HEK293T (cell line): ENCODE results near the gene ZNF445.

ENCODE experiments used
- ARNT ChIP-seq: fragments of 450-650 bp; IDR thresholded peaks from 2 replicates; pipeline ENCODE4 v1.6.1; 2017; ENCODE audit warnings: mild to moderate bottlenecking
- BHLHE40 ChIP-seq: fragments of 450-650 bp; IDR thresholded peaks from 2 replicates; pipeline ENCODE4 v1.6.1; 2016; ENCODE audit warnings: mild to moderate bottlenecking, moderate library complexity, borderline replicate concordance
- ELF4 ChIP-seq: fragments of 450-650 bp; IDR thresholded peaks from 2 replicates; pipeline ENCODE4 v1.6.1; 2017; ENCODE audit warnings: antibody characterized with exemption
- FOXA1 ChIP-seq: fragments of 450-650 bp; IDR thresholded peaks from 2 replicates; pipeline ENCODE4 v1.6.1; 2016; ENCODE audit warnings: mild to moderate bottlenecking
- FOXM1 ChIP-seq: fragments of 450-650 bp; IDR thresholded peaks from 2 replicates; pipeline ENCODE4 v1.6.1; 2017; ENCODE audit warnings: mild to moderate bottlenecking, borderline replicate concordance
- HDGF ChIP-seq: fragments of 450-650 bp; IDR thresholded peaks from 2 replicates; pipeline ENCODE4 v1.6.1; 2017; ENCODE audit warnings: antibody characterized with exemption, borderline replicate concordance
- L3MBTL2 ChIP-seq: fragments of 450-650 bp; conservative IDR thresholded peaks from 2 replicates; pipeline ENCODE4 v1.6.1; 2016; ENCODE audit warnings: mild to moderate bottlenecking
- PKNOX1 ChIP-seq: fragments of 450-650 bp; IDR thresholded peaks from 2 replicates; pipeline ENCODE4 v1.6.1; 2016
- SP1 ChIP-seq: fragments of 450-650 bp; IDR thresholded peaks from 2 replicates; pipeline ENCODE4 v1.6.1; 2017
- TARDBP ChIP-seq: fragments of 450-650 bp; IDR thresholded peaks from 2 replicates; pipeline ENCODE4 v1.6.1; 2016
- ZNF384 ChIP-seq: fragments of 450-650 bp; IDR thresholded peaks from 2 replicates; pipeline ENCODE4 v1.6.1; 2016

GRCh38 chr3:44419923-44420650, 57.4 kb downstream of the ZNF445 start:
- TF ChIP-seq TARDBP, result no peak
- TF ChIP-seq SP1, result no peak
- no peak for TF ChIP-seq L3MBTL2
- no peak for TF ChIP-seq BHLHE40
- no peak for TF ChIP-seq PKNOX1
- TF ChIP-seq FOXM1, result no peak
- TF ChIP-seq ZNF384, result no peak
- TF ChIP-seq ARNT, result no peak
- TF ChIP-seq FOXA1, result no peak
- no peak for TF ChIP-seq ELF4
- no peak for TF ChIP-seq HDGF
